Activated CD8-positive, alpha-beta T cell treated with anti-CD3 and anti-CD28 coated beads for 36 hours (primary cell): Measurements from ENCODE around the gene KAT2B. TPM values are rescaled to one million over a fixed set of nuclear protein-coding genes. Genes with fewer than 3 reads are reported as not detected.

ENCODE experiments used
- ATAC-seq: fragments of 200-7000 bp; cut with Tn5 transposase; one replicate; pipeline ENCODE4 v1.10.0; 2021; ENCODE audit warnings: mild to moderate bottlenecking, moderate library complexity
- CTCF ChIA-PET: fragments of 350-600 bp; sonication (Branson Sonifier 250); formaldehyde crosslinking; loops from one replicate; lab custom pipeline; 2021; ENCODE audit warnings: antibody characterized with exemption; lab: Charles Lee
- POLR2A ChIA-PET: fragments of 350-600 bp; sonication (Branson Sonifier 250); formaldehyde crosslinking; loops from one replicate; lab custom pipeline; 2021; ENCODE audit warnings: antibody characterized with exemption; lab: Charles Lee
- DNase-seq: peaks from one replicate; pipeline ENCODE4 v3.0.0-alpha.2; 2020
- H3K27ac Mint-ChIP-seq: one replicate; pipeline ENCODE4 v1.8.0; 2021; ENCODE audit warnings: mild to moderate bottlenecking, mixed read lengths
- H3K27me3 Mint-ChIP-seq: one replicate; pipeline ENCODE4 v1.8.0; 2021; ENCODE audit warnings: mixed read lengths
- H3K36me3 Mint-ChIP-seq: one replicate; pipeline ENCODE4 v1.8.0; 2021; ENCODE audit warnings: low read depth, mixed read lengths
- H3K4me1 Mint-ChIP-seq: one replicate; pipeline ENCODE4 v1.8.0; 2021; ENCODE audit warnings: low read depth, mixed read lengths
- H3K4me3 Mint-ChIP-seq: one replicate; pipeline ENCODE4 v1.8.0; 2021; ENCODE audit warnings: mild to moderate bottlenecking, moderate library complexity, mixed read lengths
- H3K9me3 Mint-ChIP-seq: one replicate; pipeline ENCODE4 v1.8.0; 2021; ENCODE audit warnings: mixed read lengths
- CTCF ChIP-seq: fragments of 200-600 bp; IDR thresholded peaks from one replicate; pipeline ENCODE4 v1.8.0; 2022; ENCODE audit warnings: antibody characterized with exemption, mild to moderate bottlenecking
- intact Hi-C: fragments of 100-400 bp; cut with micrococcal nuclease; formaldehyde crosslinking; loops from one replicate; pipeline ENCODE4 v1.10.0; 2022
- total RNA-seq, 2 experiments: library from RNA; stranded (reverse); gene quantifications; one replicate each; pipeline ENCODE4 v1.2.3, GENCODE V29; 2021

KAT2B gene
- total RNA-seq, 2 experiments from 2014 or later: 18.6 to 28.8 TPM

DNA sequence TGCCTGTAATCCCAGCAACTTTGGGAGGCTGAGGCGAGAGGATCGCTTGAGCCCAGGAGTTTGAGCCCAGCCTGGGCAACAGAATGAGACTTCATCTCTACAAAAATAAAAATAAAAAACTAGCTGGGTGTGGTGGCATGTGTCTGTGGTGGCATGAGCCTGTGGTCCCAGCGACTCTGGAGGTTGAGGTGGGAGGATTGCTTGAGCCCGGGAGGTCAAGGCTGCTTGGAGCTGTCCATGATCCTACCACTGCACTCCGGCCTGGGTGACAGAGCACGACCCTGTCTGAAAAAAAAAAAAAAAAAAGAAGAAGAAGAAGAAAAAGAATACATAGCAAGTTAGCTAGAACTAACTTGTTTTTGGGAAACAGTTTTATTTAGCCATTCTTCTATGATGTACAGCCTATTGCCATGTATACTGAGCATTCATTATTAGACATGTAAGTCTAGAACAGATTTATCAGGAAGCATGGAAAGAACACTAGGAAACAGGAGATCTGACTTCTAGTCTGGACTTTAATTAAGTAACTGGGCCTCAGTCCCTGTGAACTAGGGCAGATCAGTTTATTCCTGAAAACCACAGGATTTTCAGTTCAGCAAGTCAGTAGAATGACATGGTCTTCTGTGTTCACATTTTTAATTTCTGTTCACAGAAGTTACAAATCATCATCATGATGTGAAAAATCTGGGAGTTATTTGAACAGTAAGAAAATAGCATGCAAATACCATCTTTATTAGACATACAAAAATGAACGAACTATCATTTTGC is 65.5 kb downstream of the KAT2B start:
- no peak overlapping the region for H3K4me3 Mint-ChIP-seq
- ATAC-seq (no peak), DNase-seq (no peak)
- intact Hi-C loops: loop anchor here (2.0 kb wide), 1 partner anchor 45 kb away; no protein-coding TSS in a partner anchor
- H3K36me3 Mint-ChIP-seq: peaks cover 16% of the 10 kb centered on the region
- peaks cover 43% of the 10 kb centered on the region for H3K4me1 Mint-ChIP-seq
- TF ChIP-seq CTCF: no peak
- POLR2A ChIA-PET: interaction anchor here (1.4 kb wide), 1 partner anchor 34 kb away, joined by 4 read pairs; no protein-coding TSS in a partner anchor
- H3K27me3 Mint-ChIP-seq: no peaks in the 10 kb centered on the region
- H3K9me3 Mint-ChIP-seq: no peaks in the 10 kb centered on the region
- CTCF ChIA-PET: interaction anchor here (1.0 to 1.4 kb wide), 2 partner anchors 9 to 13 kb away, joined by 3 read pairs; no protein-coding TSS in a partner anchor
- peak overlapping the region; percentile 59 for H3K27ac Mint-ChIP-seq

DNA sequence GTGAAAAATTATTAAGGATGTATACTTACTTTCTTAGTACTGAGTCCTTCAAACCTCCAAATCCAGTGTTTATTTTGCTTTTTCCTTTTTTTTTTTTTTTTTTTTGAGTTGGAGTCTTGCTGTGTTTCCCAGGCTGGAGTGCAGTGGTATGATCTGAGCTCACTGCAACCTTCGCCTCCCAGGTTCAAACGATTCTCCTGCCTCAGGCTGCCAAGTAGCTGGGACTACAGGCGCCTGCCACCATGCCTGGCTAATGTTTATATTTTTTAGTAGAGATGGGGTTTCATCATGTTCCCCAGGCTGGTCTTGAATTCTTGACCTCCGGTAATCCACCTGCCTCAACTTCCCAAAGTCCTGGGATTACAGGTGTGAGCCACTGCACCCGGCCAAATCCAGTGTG is 67.5 kb downstream of the KAT2B start:
- ChIA-PET POLR2A (interaction anchor here (0.6 to 1.1 kb wide), 2 partner anchors 30 to 66 kb away, joined by 3 read pairs; no protein-coding TSS in a partner anchor), CTCF (interaction anchor here (0.8 to 1.2 kb wide), 2 partner anchors 14 to 30 kb away, joined by 3 to 4 read pairs; no protein-coding TSS in a partner anchor)
- ATAC-seq: no peak
- no peak for DNase-seq
- intact Hi-C loops: no loop called here
- H3K9me3 Mint-ChIP-seq: no peaks in the 10 kb centered on the region
- peaks cover 33% of the 10 kb centered on the region for H3K4me1 Mint-ChIP-seq
- no peaks in the 10 kb centered on the region for H3K27me3 Mint-ChIP-seq
- no peak overlapping the region for H3K4me3 Mint-ChIP-seq
- peaks cover 24% of the 10 kb centered on the region for H3K36me3 Mint-ChIP-seq
- no peak overlapping the region for H3K27ac Mint-ChIP-seq
- no peak for TF ChIP-seq CTCF

DNA sequence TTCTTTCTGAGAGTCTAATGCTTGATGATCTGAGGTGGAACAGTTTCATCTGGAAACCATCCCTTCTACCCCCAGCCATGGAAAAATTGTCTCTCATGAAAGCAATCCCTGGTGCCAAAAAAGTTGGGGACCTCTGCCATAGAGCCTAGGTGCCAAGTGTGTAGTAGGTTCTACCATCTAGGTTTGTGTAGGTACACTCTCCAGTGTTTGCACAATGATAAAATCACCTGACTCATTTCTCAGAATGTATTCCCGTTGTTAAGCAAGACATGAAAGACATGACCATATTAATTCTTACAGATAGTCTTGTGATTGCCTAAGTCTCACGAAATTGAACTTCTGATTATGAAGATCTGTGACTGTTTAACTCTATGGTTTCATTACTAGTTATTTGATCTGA is 68.6 kb downstream of the KAT2B start:
- ChIA-PET POLR2A (no interaction called here), CTCF (no interaction called here)
- no peak for TF ChIP-seq CTCF
- H3K4me3 Mint-ChIP-seq: no peak overlapping the region
- no peak overlapping the region for H3K27ac Mint-ChIP-seq
- H3K4me1 Mint-ChIP-seq: peaks cover 22% of the 10 kb centered on the region
- H3K36me3 Mint-ChIP-seq: peaks cover 23% of the 10 kb centered on the region
- H3K27me3 Mint-ChIP-seq: no peaks in the 10 kb centered on the region
- intact Hi-C loops: no loop called here
- no peak for DNase-seq
- ATAC-seq: no peak
- no peaks in the 10 kb centered on the region for H3K9me3 Mint-ChIP-seq

DNA sequence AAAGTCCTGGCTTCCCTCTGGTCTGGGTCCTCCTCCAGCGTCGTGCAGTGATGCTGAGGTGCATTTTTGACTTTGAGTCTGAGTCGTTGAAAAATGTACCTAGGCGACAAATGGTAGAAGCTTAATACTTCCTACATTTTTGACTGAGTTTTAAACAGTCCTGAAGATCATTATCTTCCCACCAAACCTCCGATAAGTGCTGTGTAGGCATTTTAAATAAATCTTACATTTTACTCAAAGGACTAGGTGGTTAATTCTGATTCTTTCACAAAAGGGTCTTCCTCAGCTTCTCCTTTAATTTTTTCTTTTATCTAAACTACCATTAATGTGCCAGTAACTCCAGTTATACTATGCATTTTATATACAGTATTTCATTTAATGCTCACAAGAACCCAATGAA is 70.6 kb downstream of the KAT2B start:
- ChIA-PET POLR2A (interaction anchor here (0.6 kb wide), 1 partner anchor 36 kb away, joined by 3 read pairs; no protein-coding TSS in a partner anchor), CTCF (interaction anchor here (1.1 kb wide), 1 partner anchor 15 kb away, joined by 3 read pairs; no protein-coding TSS in a partner anchor)
- ATAC-seq: no peak
- no peak for TF ChIP-seq CTCF
- Mint-ChIP-seq H3K9me3 (no peaks in the 10 kb centered on the region), H3K4me1 (peaks cover 9% of the 10 kb centered on the region), H3K4me3 (no peak overlapping the region), H3K36me3 (peaks cover 24% of the 10 kb centered on the region), H3K27ac (no peak overlapping the region), H3K27me3 (no peaks in the 10 kb centered on the region)
- intact Hi-C loops: no loop called here
- no peak for DNase-seq

GRCh38 chr3:20111836-20112235 is 71.6 kb downstream of the KAT2B start:
- no peaks in the 10 kb centered on the region for H3K9me3 Mint-ChIP-seq
- ChIA-PET CTCF (no interaction called here), POLR2A (no interaction called here)
- no peak overlapping the region for H3K4me3 Mint-ChIP-seq
- H3K4me1 Mint-ChIP-seq: no peaks in the 10 kb centered on the region
- intact Hi-C loops: no loop called here
- H3K27me3 Mint-ChIP-seq: no peaks in the 10 kb centered on the region
- ATAC-seq: no peak
- TF ChIP-seq CTCF: no peak
- DNase-seq: no peak
- peaks cover 19% of the 10 kb centered on the region for H3K36me3 Mint-ChIP-seq
- no peak overlapping the region for H3K27ac Mint-ChIP-seq
